Sigmoid colon (tissue), 4 donors: ENCODE measurements around the gene MBNL1.

Source experiments
- CTCF ChIP-seq, 4 experiments: fragments of 450-650 bp in 3 of 4; fragments of 200-600 bp in 1 of 4; IDR thresholded peaks; one replicate each; pipeline ENCODE4 v1.5.1; 2016 to 2019; ENCODE audit warnings: antibody characterized with exemption in 4 of 4, mild to moderate bottlenecking in 3 of 4, moderate library complexity in 2 of 4
- EP300 ChIP-seq, 4 donors: sonication (generic); formaldehyde crosslinking; IDR thresholded peaks; one replicate each; pipeline ENCODE4 v1.6.1; 2017; ENCODE audit warnings: antibody characterized with exemption in 4 of 4
- POLR2A ChIP-seq, 2 donors: fragments of 450-650 bp; IDR thresholded peaks; one replicate each; pipeline ENCODE4 v1.6.1; 2016; ENCODE audit warnings: antibody characterized with exemption in 2 of 2, mild to moderate bottlenecking in 2 of 2, moderate library complexity in 2 of 2
- POLR2AphosphoS5 ChIP-seq, 4 donors: sonication (generic); formaldehyde crosslinking; IDR thresholded peaks; one replicate each; pipeline ENCODE4 v1.6.1; 2017; ENCODE audit warnings: antibody characterized with exemption in 4 of 4

GRCh38 chr3:152430223-152431002, 161.7 kb downstream of the MBNL1 start:
- TF ChIP-seq CTCF (IDR thresholded peaks at IDR 0.05): no peak
- no peak for TF ChIP-seq EP300 (IDR thresholded peaks at IDR 0.05)
- TF ChIP-seq POLR2A (IDR thresholded peaks at IDR 0.05): no peak
- no peak for TF ChIP-seq POLR2AphosphoS5 (IDR thresholded peaks at IDR 0.05)
